Stimulated activated CD8-positive, alpha-beta memory T cell treated with anti-CD3 and anti-CD28 coated beads, Interleukin-4, amount 100 ng/mL, for 48 hours (primary cell): Measurements from ENCODE around the gene SFI1.
"Not testable (repeated sequence)": the region's sequence is repeated elsewhere in the genome, so short reads cannot be mapped to it uniquely, and the experiment has no call there.

ENCODE experiments used
- DNase-seq: peaks from one replicate; pipeline ENCODE4 v3.0.0-alpha.2; 2020

Gene SFI1, protein sequence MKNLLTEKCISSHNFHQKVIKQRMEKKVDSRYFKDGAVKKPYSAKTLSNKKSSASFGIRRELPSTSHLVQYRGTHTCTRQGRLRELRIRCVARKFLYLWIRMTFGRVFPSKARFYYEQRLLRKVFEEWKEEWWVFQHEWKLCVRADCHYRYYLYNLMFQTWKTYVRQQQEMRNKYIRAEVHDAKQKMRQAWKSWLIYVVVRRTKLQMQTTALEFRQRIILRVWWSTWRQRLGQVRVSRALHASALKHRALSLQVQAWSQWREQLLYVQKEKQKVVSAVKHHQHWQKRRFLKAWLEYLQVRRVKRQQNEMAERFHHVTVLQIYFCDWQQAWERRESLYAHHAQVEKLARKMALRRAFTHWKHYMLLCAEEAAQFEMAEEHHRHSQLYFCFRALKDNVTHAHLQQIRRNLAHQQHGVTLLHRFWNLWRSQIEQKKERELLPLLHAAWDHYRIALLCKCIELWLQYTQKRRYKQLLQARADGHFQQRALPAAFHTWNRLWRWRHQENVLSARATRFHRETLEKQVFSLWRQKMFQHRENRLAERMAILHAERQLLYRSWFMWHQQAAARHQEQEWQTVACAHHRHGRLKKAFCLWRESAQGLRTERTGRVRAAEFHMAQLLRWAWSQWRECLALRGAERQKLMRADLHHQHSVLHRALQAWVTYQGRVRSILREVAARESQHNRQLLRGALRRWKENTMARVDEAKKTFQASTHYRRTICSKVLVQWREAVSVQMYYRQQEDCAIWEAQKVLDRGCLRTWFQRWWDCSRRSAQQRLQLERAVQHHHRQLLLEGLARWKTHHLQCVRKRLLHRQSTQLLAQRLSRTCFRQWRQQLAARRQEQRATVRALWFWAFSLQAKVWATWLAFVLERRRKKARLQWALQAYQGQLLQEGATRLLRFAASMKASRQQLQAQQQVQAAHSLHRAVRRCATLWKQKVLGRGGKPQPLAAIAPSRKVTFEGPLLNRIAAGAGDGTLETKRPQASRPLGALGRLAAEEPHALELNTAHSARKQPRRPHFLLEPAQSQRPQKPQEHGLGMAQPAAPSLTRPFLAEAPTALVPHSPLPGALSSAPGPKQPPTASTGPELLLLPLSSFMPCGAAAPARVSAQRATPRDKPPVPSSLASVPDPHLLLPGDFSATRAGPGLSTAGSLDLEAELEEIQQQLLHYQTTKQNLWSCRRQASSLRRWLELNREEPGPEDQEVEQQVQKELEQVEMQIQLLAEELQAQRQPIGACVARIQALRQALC

DNA sequence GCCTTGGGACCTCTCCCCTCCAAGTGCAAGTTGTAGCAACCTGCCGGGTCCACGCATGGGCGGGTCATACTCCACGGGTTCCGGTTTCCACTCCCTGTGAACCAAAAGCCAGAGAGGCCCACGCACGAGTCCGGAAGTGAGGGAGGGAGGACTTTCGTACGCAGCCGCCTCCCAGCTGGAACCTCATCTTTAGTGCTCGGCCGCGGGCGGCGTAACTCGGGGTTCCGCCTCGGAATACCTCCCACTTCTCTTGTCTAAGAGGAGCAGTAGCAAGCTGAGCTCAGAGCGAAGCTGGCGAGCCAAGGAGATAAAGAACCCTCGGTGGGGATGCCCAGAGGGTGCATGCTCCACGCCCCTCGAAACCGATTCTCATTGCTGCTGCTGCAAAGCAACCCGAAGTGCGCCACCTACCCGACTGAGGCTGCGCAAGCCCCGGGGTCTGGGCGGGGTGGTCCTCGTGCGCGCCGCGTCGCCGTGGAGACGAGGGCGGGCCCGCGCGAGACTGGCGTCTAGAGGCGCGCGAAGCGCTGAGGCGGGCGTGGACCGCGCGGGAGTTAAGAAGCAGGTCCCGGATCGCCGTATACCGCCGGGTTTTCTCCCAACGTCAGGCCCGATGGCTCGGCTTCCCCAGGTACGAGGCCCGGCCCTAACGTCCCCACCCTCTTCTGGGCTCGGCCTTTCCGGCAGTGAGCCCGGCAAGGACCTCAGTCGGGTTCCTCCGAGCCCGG, at the start of gene SFI1:
SFI1 (plus strand) TSS at position 530 of the 728 bp plus-strand sequence. CDS start 11,749 bp downstream, outside the sequence.
- DNase-seq: peak; percentile 97

- DNase-seq: no peak
Observed at GRCh38 chr22:31446767-31447166, 49.6 kb upstream of the SFI1 start.

DNA sequence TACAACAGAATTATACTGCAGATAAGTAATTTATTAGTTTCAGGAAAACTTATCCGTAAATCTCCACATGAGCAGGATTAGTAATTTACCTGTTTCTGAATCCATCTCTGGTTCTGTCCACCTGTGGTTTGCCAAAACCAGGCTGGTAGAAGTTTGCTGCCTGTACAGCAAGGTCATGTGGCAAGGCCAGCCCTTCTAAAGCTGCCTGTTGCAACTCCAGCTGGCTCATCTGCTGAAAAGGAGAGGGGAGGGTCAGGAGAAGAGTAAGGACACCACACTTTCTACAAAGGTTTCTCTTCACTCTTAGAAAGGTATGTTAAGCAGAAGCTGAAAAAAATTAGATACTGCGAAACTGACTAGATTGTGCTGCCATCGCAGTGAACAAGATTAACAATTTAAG, 49.0 kb upstream of the SFI1 start:
- no peak for DNase-seq

- DNase-seq: no peak
Observed at GRCh38 chr22:31448382-31448781, 48.0 kb upstream of the SFI1 start.

- no peak for DNase-seq
Observed at GRCh38 chr22:31449506-31449905, 46.8 kb upstream of the SFI1 start.

DNA sequence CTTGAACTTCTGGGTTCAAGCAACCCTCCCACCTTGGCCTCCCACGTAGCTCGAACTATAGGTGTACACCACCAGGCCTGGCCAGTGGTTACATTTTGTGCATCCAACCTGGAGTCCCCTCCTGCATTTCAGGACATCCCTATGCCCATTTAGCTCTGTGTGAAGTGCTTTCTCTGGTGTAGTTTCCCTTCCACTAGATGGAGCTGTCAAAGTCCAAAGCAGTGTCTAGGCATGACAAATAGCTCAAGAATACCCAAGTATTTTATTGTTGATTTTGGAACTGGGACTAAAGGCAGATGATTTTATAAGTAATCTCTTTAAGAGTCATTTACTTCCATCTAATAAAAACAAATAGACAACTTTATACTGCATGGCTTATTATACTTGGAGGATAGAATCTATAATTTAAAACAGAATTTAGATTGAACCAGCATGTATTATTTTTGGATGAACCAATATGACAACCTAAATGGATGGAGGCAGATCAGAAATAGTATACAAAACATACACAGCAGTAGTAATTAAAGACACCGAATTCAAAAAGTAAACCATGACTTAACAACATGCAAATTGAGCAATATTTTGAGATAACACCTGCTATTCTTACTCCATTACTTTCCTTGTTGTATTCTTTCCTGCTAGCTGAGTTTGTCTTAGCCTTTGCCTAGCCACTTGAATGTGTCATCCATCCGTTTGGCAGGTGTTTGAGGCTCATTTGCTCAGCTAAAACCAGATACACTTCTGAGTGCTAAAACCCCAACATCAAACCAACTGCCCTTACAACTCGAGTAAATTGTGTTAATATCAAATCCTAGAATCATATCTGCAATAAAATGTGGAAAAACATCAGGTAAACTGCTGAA, 44.4 kb upstream of the SFI1 start:
- DNase-seq: no peak

GRCh38 chr22:31461699-31462098, 34.6 kb upstream of the SFI1 start:
- DNase-seq: no peak

GRCh38 chr22:31465307-31465706, 31.0 kb upstream of the SFI1 start:
- no peak for DNase-seq

DNA sequence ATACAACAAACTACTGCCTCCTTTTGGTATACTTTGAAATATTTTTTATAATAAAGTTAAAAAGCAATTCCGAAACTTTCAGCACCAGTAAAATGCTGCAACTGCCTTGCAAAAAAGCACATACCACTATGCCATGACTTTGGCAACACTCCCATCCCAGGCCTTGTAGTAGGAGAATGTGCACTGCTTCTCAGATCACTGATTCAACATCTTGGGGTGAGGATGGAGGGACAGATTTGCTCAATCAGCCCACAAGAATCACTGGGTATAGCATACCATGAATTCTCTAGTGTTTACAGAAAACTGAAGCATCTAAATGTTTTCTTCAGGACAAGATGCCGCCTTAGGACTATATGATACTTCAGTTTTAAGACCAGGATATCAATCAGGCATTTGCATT, 21.6 kb upstream of the SFI1 start:
- DNase-seq: no peak

DNA sequence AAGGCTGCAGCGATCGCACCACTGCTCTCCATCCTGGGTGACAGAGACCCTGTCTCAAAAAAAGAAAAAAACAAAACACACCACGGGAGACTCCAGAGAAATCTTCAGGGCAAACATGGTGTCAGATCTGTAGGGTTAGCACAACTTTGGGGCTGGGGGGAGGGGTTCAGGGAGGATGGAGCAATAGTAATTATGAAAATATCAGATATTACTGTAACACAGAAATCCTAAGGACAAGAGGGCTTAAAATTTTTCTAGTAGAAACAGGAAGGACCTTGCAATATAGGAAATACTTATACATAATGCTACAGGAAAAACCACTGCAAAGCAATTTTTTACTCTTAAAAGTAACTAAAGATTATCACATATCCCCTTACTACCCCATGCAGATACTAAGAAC, 20.5 kb upstream of the SFI1 start:
- no peak for DNase-seq

- no peak for DNase-seq
Observed at GRCh38 chr22:31477329-31477728, 19.0 kb upstream of the SFI1 start.

DNA sequence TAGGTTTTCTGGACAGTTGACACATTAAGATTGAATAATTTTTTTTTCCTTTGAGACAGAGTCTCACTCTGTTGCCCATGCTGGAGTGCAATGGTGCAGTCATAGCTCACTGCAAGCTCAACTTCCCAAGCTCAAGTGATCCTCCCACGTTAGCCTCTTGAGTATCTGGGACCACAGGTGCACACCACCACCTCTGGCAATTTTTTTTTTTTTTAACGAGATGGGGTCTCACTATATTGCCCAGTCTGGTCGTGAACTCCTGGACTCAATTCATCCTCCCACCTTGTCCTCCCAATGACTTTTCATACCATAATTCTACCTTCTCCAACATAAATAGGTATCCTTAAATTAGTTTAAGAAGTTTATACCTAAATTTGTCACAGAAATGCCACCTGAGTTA, 15.2 kb upstream of the SFI1 start:
- no peak for DNase-seq

DNA sequence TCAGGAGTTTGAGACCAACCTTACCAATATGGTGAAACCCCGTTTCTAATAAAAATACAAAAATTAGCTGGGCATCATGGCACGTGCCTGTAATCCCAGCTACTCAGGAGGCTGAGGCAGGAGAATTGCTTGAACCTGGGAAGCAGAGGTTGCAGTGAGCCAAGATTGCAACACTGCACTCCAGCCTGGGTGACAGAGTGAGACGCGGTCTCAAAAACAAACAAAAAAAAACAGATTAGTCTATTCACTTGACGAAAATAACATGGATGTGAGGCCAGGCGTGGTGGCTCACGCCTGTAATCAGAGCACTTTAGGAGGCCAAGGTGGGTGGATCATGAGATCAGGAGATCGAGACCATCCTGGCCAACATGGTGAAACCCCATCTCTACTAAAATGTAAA, 13.9 kb upstream of the SFI1 start:
- DNase-seq: not testable (repeated sequence)

- DNase-seq: not testable (repeated sequence)
Observed at GRCh38 chr22:31486369-31486768, 10.0 kb upstream of the SFI1 start.

DNA sequence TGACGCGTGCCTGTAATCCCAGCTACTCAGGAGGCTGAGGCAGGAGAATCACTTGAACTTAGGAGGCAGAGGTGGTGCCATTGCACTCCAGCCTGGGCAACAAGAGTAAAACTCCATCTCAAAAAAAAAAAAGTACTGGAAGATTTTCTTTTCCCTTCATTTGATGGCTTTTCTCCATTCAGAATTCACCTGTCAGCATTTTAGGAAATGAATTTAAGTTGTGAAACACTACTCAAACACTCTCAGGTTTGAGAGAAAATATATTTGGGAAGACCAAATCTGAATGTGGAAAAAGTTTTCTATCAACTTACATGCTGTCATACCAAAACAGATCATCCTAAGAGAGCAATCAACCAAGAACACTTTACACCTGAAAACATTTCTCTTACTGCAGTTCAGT, 9.4 kb upstream of the SFI1 start:
- DNase-seq: no peak

GRCh38 chr22:31488346-31488883, 7.9 kb upstream of the SFI1 start:
- no peak for DNase-seq

- DNase-seq: peak; percentile 64
Observed at GRCh38 chr22:31488988-31489617, 7.2 kb upstream of the SFI1 start.

- DNase-seq: peak; percentile 86
Observed at GRCh38 chr22:31489632-31490495, 6.5 kb upstream of the SFI1 start, which contains the start of gene EIF4ENIF1. Gene EIF4ENIF1, minus strand, starts transcription at chr22:31489842. Its CDS starts 1,124 bp downstream, at chr22:31488718.

DNA sequence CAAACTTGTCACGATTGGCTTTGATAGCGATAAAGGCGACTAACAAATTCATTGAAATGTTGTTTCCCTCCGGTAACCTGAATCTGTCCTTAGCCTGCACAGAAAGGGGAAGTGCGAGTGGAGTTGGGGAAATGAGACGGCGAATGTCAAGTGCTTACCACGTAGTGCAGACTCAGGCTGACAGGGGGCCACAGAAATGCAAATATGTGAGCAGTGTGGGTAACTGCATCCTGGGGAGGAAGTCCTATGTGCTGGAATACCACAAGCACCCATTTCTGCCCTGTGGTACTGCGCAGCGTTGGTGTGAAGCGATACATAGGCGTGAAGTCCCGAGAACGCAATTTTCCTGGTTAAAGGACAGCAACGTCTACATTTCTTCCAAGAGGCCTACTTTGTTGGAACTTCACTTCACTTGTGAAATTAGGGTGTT, 5.8 kb upstream of the SFI1 start:
- DNase-seq: peak; percentile 67
